Esophagus muscularis mucosa (tissue), 4 donors: ENCODE measurements around the gene GNPTG. TPM values are rescaled to one million over a fixed set of nuclear protein-coding genes. Genes with fewer than 3 reads are reported as not detected.

Experiments used
- DNase-seq: peaks from one replicate; pipeline ENCODE4 v3.0.0-alpha.2; 2017; ENCODE audit errors: extremely low spot score
- H3K27ac ChIP-seq, 4 donors: fragments of 200-600 bp; sonication (generic); replicated peaks in 1 of 4; 1 replicate in 3 of 4; 2 replicates in 1 of 4; pipeline ENCODE4 v1.5.1; 2016 to 2019; ENCODE audit warnings: mild to moderate bottlenecking in 1 of 4
- H3K27me3 ChIP-seq, 4 donors: fragments of 200-600 bp; sonication (generic); one replicate each; pipeline versions ENCODE4 v1.5.1 to v1.6.0; 2016 to 2019
- H3K36me3 ChIP-seq, 4 donors: fragments of 200-600 bp; sonication (generic); one replicate each; pipeline ENCODE4 v1.5.1; 2016 to 2019
- H3K4me1 ChIP-seq, 4 donors: fragments of 200-600 bp; sonication (generic); one replicate each; pipeline ENCODE4 v1.5.1; 2016 to 2019
- H3K4me3 ChIP-seq, 4 donors: fragments of 200-600 bp; sonication (generic); 1 replicate in 2 of 4; 2 replicates in 2 of 4; pipeline ENCODE4 v1.5.1; 2016 to 2019; ENCODE audit warnings: mild to moderate bottlenecking in 4 of 4, moderate library complexity in 1 of 4
- H3K9me3 ChIP-seq, 4 donors: fragments of 200-600 bp; sonication (generic); 1 replicate in 3 of 4; 2 replicates in 1 of 4; pipeline ENCODE4 v1.5.1; 2016 to 2019
- EP300 ChIP-seq: sonication (generic); formaldehyde crosslinking; IDR thresholded peaks from one replicate; pipeline ENCODE4 v1.6.1; 2017; ENCODE audit warnings: antibody characterized with exemption
- POLR2A ChIP-seq: fragments of 450-650 bp; IDR thresholded peaks from one replicate; pipeline ENCODE4 v1.6.1; 2017; ENCODE audit warnings: antibody characterized with exemption, moderate library complexity, mild to moderate bottlenecking, low read depth
- POLR2AphosphoS5 ChIP-seq, 2 donors: sonication (generic); formaldehyde crosslinking; IDR thresholded peaks; one replicate each; pipeline ENCODE4 v1.6.1; 2017; ENCODE audit warnings: antibody characterized with exemption in 2 of 2
- WGBS: methylation state at CpG from one replicate; pipeline ENCODE4 v1.1.5; 2018; 5-methylcytosine and 5-hydroxymethylcytosine counted together
- intact Hi-C: fragments of 100-400 bp; cut with DNase I; formaldehyde crosslinking; loops from one replicate; pipeline ENCODE4 v1.15.1; 2023
- total RNA-seq, 4 donors: library from RNA; depleted of rRNA; stranded (reverse); fragments of >200 nt; gene quantifications; one replicate each; pipeline versions ENCODE4 v1.1.0 to v1.2.1, GENCODE V29; 2016
- TF ChIP-seq, protein P1 (sequence below), 3 experiments: fragments of 200-600 bp in 2 of 3; fragments of 450-650 bp in 1 of 3; sonication (generic) in 2 of 3; IDR thresholded peaks; one replicate each; pipeline ENCODE4 v1.5.1; 2017 to 2019; ENCODE audit warnings: antibody characterized with exemption in 3 of 3, mild to moderate bottlenecking in 2 of 3, moderate library complexity in 1 of 3

The GNPTG gene
- total RNA-seq, 4 donors from 2014 or later: 54.4 to 70.5 (median 61.1) TPM

DNA sequence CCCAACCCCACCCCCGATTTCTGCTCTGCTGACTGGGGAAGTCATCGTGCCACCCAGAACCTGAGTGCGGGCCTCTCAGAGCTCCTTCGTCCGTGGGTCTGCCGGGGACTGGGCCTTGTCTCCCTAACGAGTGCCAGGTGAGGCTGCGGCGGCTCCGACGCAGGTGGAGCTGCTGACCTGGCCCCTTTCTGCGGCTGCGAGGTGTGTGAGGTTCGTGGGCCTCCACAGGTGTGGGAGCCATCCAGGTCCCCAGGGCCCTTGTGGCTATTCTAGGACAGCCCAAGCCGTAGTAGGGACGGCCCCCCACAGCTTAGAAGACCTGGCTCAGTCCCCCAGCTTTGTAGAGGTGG lies 39.3 kb upstream of the GNPTG start:
- peak overlapping the region; percentile 61 to 91 (median 74) for H3K4me3 ChIP-seq
- H3K27me3 ChIP-seq: no peaks in the 10 kb centered on the region
- H3K36me3 ChIP-seq: peaks cover 35 to 48% (median 41%) of the 10 kb centered on the region in 4 donors
- no peaks in the 10 kb centered on the region for H3K9me3 ChIP-seq
- DNase-seq: no peak
- H3K4me1 ChIP-seq: peaks cover 37 to 65% (median 49%) of the 10 kb centered on the region in 4 donors
- WGBS: 71% methylated on average over 12 of the region's 16 CpGs
- TF ChIP-seq POLR2AphosphoS5 (IDR thresholded peaks at IDR 0.05) (no peak), POLR2A (no peak), EP300 (no peak)
- TF ChIP-seq, protein P1, sequence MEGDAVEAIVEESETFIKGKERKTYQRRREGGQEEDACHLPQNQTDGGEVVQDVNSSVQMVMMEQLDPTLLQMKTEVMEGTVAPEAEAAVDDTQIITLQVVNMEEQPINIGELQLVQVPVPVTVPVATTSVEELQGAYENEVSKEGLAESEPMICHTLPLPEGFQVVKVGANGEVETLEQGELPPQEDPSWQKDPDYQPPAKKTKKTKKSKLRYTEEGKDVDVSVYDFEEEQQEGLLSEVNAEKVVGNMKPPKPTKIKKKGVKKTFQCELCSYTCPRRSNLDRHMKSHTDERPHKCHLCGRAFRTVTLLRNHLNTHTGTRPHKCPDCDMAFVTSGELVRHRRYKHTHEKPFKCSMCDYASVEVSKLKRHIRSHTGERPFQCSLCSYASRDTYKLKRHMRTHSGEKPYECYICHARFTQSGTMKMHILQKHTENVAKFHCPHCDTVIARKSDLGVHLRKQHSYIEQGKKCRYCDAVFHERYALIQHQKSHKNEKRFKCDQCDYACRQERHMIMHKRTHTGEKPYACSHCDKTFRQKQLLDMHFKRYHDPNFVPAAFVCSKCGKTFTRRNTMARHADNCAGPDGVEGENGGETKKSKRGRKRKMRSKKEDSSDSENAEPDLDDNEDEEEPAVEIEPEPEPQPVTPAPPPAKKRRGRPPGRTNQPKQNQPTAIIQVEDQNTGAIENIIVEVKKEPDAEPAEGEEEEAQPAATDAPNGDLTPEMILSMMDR (IDR thresholded peaks at IDR 0.05): no peak
- intact Hi-C loops: no loop called here
- peak overlapping the region in 1 of 4 donors; percentile 94 for H3K27ac ChIP-seq

DNA sequence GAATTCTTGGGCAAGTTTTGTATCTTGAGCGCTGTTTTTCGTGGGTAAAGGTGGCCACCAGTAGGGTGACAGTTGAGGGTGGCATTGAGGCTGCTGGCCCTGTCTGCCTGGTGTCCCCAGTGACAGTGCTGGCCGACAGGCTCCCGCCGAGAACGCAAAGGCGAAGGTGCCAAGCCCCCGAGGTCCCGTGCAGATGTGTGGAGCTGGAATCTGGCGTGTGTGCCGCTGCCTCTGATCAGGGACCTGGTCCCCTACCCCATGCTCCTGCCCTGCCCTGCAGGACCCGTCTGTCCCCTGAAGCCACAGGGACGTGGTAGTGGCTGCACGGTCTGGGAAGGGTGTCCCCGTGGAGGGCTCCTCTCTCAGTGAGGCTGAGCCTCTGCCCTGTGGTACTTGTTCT lies 38.8 kb upstream of the GNPTG start:
- Histone ChIP-seq H3K4me3 (no peak overlapping the region), H3K27me3 (no peaks in the 10 kb centered on the region), H3K4me1 (peaks cover 37 to 64% (median 49%) of the 10 kb centered on the region in 4 donors), H3K36me3 (peaks cover 40 to 53% (median 45%) of the 10 kb centered on the region in 4 donors), H3K27ac (no peak overlapping the region), H3K9me3 (no peaks in the 10 kb centered on the region)
- intact Hi-C loops: no loop called here
- no peak for DNase-seq
- no peak for TF ChIP-seq POLR2AphosphoS5 (IDR thresholded peaks at IDR 0.05)
- no peak for TF ChIP-seq POLR2A
- TF ChIP-seq, protein P1 (IDR thresholded peaks at IDR 0.05): no peak
- no peak for TF ChIP-seq EP300
- WGBS: 90% methylated on average over 15 of the region's 15 CpGs

DNA sequence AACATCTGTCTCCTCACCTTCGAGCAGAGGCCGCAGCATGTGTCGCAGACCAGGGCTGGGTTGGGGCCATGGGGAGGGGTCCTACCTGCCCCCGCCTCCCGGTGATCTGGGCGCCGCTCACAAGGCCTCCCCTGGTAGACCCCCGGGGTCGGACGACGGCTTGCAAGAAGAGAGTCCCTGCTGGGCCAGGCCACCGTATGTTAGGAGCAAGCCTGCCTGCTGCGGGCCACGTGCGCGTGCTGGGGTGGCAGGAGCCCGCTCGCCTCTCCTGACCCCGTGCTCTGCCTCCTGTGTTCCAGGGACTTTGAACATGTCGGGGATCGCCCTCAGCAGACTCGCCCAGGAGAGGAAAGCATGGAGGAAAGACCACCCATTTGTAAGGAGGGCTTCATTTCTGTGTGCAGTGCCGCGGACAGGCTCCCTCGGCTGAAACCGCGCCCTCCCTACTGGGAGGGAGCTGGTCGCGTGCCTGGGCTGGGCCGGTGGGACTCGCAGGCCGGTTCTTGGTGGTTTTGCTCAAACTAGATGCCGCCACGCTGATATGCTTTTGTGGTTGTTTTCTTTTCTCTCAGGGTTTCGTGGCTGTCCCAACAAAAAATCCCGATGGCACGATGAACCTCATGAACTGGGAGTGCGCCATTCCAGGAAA lies 37.9 kb upstream of the GNPTG start:
- Histone ChIP-seq H3K9me3 (no peaks in the 10 kb centered on the region), H3K4me1 (peaks cover 37 to 56% (median 44%) of the 10 kb centered on the region in 4 donors), H3K27ac (no peak overlapping the region), H3K27me3 (no peaks in the 10 kb centered on the region), H3K4me3 (no peak overlapping the region), H3K36me3 (peaks cover 50 to 62% (median 55%) of the 10 kb centered on the region in 4 donors)
- TF ChIP-seq POLR2A (no peak), POLR2AphosphoS5 (IDR thresholded peaks at IDR 0.05) (no peak), EP300 (no peak)
- TF ChIP-seq, protein P1 (IDR thresholded peaks at IDR 0.05): no peak
- DNase-seq: no peak
- intact Hi-C loops: no loop called here
- WGBS: 89% methylated on average over 27 of the region's 38 CpGs

DNA sequence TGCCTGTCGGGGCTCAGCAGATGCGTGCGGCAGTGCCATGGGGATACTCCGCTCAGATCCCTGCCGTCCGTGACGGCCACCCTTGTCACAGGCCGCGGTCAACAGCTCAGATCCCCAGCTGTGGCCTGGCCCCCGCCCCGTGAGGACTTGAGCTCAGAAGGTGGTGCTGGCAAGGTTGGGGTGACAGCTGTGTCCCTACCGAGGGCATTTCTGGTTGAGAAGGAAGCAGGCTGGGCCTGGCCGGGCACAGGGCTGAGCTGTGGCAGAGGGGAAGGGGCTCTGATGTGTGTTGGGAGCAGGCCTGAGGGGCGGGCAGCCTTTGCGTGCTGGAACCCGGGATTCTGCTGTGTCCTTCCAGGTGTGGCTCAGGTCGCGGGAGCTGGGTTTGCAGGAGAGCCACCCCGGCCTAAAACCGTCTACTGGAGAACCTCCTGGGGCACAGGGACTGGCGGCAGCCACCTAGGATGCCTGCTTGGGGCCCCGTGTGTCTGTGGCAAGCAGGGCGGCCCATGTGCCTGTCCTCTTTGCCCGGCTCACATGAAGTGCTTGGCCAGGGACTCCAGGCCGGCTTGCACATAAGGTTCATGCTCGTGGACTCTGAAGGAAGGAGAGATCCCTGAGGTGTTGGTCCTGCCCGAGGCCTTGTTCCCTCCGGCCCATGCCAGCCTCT lies 37.2 kb upstream of the GNPTG start:
- WGBS: 88% methylated on average over 13 of the region's 28 CpGs
- peaks cover 37 to 56% (median 44%) of the 10 kb centered on the region in 4 donors for H3K4me1 ChIP-seq
- intact Hi-C loops: no loop called here

More for the DNA sequence above, 37.2 kb upstream of the GNPTG start:
- Histone ChIP-seq H3K27me3 (no peaks in the 10 kb centered on the region), H3K27ac (no peak overlapping the region), H3K4me3 (no peak overlapping the region), H3K36me3 (peaks cover 56 to 69% (median 61%) of the 10 kb centered on the region in 4 donors), H3K9me3 (no peaks in the 10 kb centered on the region)
- DNase-seq: no peak
- TF ChIP-seq POLR2A (no peak), EP300 (no peak), POLR2AphosphoS5 (IDR thresholded peaks at IDR 0.05) (no peak)
- TF ChIP-seq, protein P1 (IDR thresholded peaks at IDR 0.05): no peak
